Neural crest cell (in vitro differentiated cells): ENCODE measurements around the gene ZNF442. TPM values are rescaled to one million over a fixed set of nuclear protein-coding genes. Genes with fewer than 3 reads are reported as not detected.
"Not testable (repeated sequence)": the region's sequence is repeated elsewhere in the genome, so short reads cannot be mapped to it uniquely, and the experiment has no call there.

Experiments used
- DNase-seq: peaks from one replicate; pipeline ENCODE4 v3.0.0; 2021; ENCODE audit warnings: low read depth, mixed read lengths, low spot score
- H3K27ac Mint-ChIP-seq: one replicate; pipeline ENCODE4 v1.8.0; 2021; ENCODE audit warnings: mild to moderate bottlenecking, mixed read lengths; ENCODE audit not compliant: unreplicated experiment
- H3K27me3 Mint-ChIP-seq: 2 replicates; pipeline ENCODE4 v1.8.0; 2021; ENCODE audit warnings: low read depth, mild to moderate bottlenecking, mixed read lengths
- H3K36me3 Mint-ChIP-seq: 2 replicates; pipeline ENCODE4 v1.8.0; 2021; ENCODE audit warnings: low read depth, mild to moderate bottlenecking, mixed read lengths
- H3K4me1 Mint-ChIP-seq: 2 replicates; pipeline ENCODE4 v1.8.0; 2021; ENCODE audit warnings: mixed read lengths
- H3K4me3 Mint-ChIP-seq: one replicate; pipeline ENCODE4 v1.8.0; 2021; ENCODE audit warnings: mild to moderate bottlenecking, mixed read lengths
- H3K9me3 Mint-ChIP-seq: 2 replicates; pipeline ENCODE4 v1.8.0; 2021; ENCODE audit warnings: mixed read lengths
- long read RNA-seq: library from polyadenylated mRNA; unstranded; transcript quantifications from one replicate; pipeline ENCODE4 v2.0.0, GENCODE V29; 2020
- total RNA-seq: library from RNA; stranded (reverse); gene quantifications from 2 replicates; pipeline ENCODE4 v1.2.1, GENCODE V29; 2021
- TF ChIP-seq, protein P1 (sequence below): fragments of 200-600 bp; sonication (generic); conservative IDR thresholded peaks from 2 replicates; pipeline ENCODE4 v1.5.0; 2021; ENCODE audit warnings: antibody characterized with exemption, mild to moderate bottlenecking

ZNF442 gene
- total RNA-seq, result 5.6 and 6.8 TPM in 2 replicates
- long read RNA-seq, transcript ZNF442-203 (3 exons, 1,906 nt), result major isoform, 9 of 13 reads
- long read RNA-seq, partial matches to known transcripts, result 0 of 13 reads
- long read RNA-seq, other reads (novel, unspliced or antisense), result 4 of 13 reads

GRCh38 chr19:12365236-12366162 is at the start of gene ZNF442:
Gene ZNF442, minus strand, starts transcription at chr19:12365683. Its CDS starts 2,052 bp downstream, at chr19:12363631.
- Mint-ChIP-seq H3K4me3 (peak within 1 kb of the TSS; percentile 99), H3K4me1 (peaks cover 26% of the 10 kb centered on the region), H3K36me3 (peaks cover 24% of the 10 kb centered on the region), H3K9me3 (peaks cover 12% of the 10 kb centered on the region), H3K27ac (peak within 1 kb of the TSS; percentile 98), H3K27me3 (no peaks in the 10 kb centered on the region)
- DNase-seq, result peak; percentile 93
- TF ChIP-seq, protein P1, sequence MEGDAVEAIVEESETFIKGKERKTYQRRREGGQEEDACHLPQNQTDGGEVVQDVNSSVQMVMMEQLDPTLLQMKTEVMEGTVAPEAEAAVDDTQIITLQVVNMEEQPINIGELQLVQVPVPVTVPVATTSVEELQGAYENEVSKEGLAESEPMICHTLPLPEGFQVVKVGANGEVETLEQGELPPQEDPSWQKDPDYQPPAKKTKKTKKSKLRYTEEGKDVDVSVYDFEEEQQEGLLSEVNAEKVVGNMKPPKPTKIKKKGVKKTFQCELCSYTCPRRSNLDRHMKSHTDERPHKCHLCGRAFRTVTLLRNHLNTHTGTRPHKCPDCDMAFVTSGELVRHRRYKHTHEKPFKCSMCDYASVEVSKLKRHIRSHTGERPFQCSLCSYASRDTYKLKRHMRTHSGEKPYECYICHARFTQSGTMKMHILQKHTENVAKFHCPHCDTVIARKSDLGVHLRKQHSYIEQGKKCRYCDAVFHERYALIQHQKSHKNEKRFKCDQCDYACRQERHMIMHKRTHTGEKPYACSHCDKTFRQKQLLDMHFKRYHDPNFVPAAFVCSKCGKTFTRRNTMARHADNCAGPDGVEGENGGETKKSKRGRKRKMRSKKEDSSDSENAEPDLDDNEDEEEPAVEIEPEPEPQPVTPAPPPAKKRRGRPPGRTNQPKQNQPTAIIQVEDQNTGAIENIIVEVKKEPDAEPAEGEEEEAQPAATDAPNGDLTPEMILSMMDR, result peak; percentile 62

DNA sequence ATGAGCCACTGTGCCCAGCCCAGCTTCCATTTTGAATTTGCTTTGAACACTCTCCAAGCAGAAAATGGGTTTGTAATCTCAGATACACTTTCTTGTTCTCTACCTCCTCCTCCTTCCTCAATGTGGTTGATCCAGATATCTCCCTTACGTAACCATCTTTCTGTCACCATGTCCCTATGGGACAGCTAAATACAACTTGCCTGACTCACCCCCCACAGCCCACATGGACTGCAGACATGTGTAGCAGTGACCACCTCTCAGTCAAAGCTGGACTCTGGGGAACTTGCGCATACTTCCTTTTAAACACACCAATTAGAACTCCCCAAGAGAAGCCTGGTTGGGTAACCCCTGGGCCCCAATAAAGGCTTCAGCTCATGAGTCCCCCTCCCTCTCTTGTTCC is 46.4 kb upstream of the ZNF442 start:
- DNase-seq, result no peak
- H3K4me3 Mint-ChIP-seq, result no peak overlapping the region
- no peaks in the 10 kb centered on the region for H3K27me3 Mint-ChIP-seq
- TF ChIP-seq, protein P1, result no peak
- no peaks in the 10 kb centered on the region for H3K4me1 Mint-ChIP-seq
- H3K36me3 Mint-ChIP-seq, result peaks cover 35% of the 10 kb centered on the region
- peaks cover 21% of the 10 kb centered on the region for H3K9me3 Mint-ChIP-seq
- H3K27ac Mint-ChIP-seq, result peak overlapping the region; percentile 58

- peaks cover 11% of the 10 kb centered on the region for H3K9me3 Mint-ChIP-seq
- H3K36me3 Mint-ChIP-seq, result peaks cover 14% of the 10 kb centered on the region
- peak; percentile 84 for DNase-seq
- H3K4me3 Mint-ChIP-seq, result peak within 1 kb of the TSS; percentile 97
- no peaks in the 10 kb centered on the region for H3K27me3 Mint-ChIP-seq
- TF ChIP-seq, protein P1, result peak; percentile 38
- H3K27ac Mint-ChIP-seq, result peak within 1 kb of the TSS; percentile 62
- H3K4me1 Mint-ChIP-seq, result peaks cover 12% of the 10 kb centered on the region
Measured at GRCh38 chr19:12400633-12401502, 35.4 kb upstream of the ZNF442 start, which contains the start of gene ZNF799. Gene ZNF799, minus strand, starts transcription at chr19:12401271. Its CDS starts 201 bp downstream, at chr19:12401070.

GRCh38 chr19:12399901-12400632 is 34.6 kb upstream of the ZNF442 start:
- peak overlapping the region; percentile 43 for H3K27ac Mint-ChIP-seq
- peaks cover 11% of the 10 kb centered on the region for H3K36me3 Mint-ChIP-seq
- DNase-seq, H3K27me3 Mint-ChIP-seq, H3K9me3 Mint-ChIP-seq: not testable (repeated sequence)
- H3K4me1 Mint-ChIP-seq, result peaks cover 12% of the 10 kb centered on the region
- peak overlapping the region; percentile 96 for H3K4me3 Mint-ChIP-seq

DNA sequence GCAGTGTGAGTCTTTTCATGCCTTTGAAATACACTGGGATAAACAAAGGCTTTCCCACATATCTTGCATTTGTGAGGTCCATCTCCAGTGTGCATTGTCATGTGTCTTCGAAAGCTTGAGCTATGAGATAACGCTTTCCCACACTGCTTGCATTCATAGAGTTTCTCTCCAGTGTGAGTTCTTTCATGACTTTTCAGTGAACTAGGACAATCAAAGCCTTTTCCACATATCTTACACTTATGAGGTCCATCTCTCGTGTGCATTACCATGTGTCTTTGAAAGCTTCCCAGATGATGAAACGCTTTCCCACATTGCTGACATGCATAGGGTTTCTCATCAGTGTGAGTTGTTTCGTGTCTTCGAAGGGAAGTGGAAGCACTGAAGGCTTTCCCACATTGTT is 25.7 kb upstream of the ZNF442 start:
- not testable (repeated sequence) for H3K4me3 Mint-ChIP-seq, H3K27me3 Mint-ChIP-seq, DNase-seq, H3K27ac Mint-ChIP-seq, H3K4me1 Mint-ChIP-seq
- Mint-ChIP-seq H3K36me3 (peaks cover 72% of the 10 kb centered on the region), H3K9me3 (peaks cover 22% of the 10 kb centered on the region)

GRCh38 chr19:12386365-12386764 is 20.9 kb upstream of the ZNF442 start:
- not testable (repeated sequence) for H3K4me1 Mint-ChIP-seq, H3K4me3 Mint-ChIP-seq, DNase-seq, H3K27ac Mint-ChIP-seq, H3K27me3 Mint-ChIP-seq
- Mint-ChIP-seq H3K36me3 (peaks cover 52% of the 10 kb centered on the region), H3K9me3 (peaks cover 16% of the 10 kb centered on the region)
